SK-N-SH (cell line): Measurements from ENCODE around the gene MGRN1. TPM values are rescaled to one million over a fixed set of nuclear protein-coding genes. Genes with fewer than 3 reads are reported as not detected.

Experiments used
- CTCF ChIA-PET: fragments of 300-600, 350-600 bp; formaldehyde crosslinking; extraction: SDS; loops from one replicate; lab custom pipeline; 2021; lab: Yijun Ruan, JAX
- POLR2A ChIA-PET: fragments of 350-600 bp; sonication (Branson Sonifier 250); formaldehyde crosslinking; extraction: SDS; loops from one replicate; lab custom pipeline; 2020; ENCODE audit warnings: antibody characterized with exemption, inconsistent platforms; lab: Yijun Ruan, JAX
- DNase-seq: peaks from one replicate; pipeline ENCODE4 v3.0.0; 2012
- H2AFZ ChIP-seq: fragments of 200-600 bp; sonication (generic); 2 replicates; pipeline ENCODE4 v1.8.1; 2016; ENCODE audit warnings: antibody characterized with exemption, mild to moderate bottlenecking, low read depth
- H3F3A ChIP-seq: fragments of 200-600 bp; sonication (generic); replicated peaks from 2 replicates; pipeline ENCODE3; 2016; ENCODE audit warnings: antibody characterized with exemption, mild to moderate bottlenecking; ENCODE audit not compliant: insufficient read depth
- H3K27ac ChIP-seq, 2 experiments: fragments of 200-500 bp in 1 of 2; fragments of 200-600 bp in 1 of 2; sonication (Bioruptor generic) in 1 of 2; sonication (generic), shearing (Covaris generic) in 1 of 2; 2 replicates each; pipeline versions ENCODE4 v1.5.1 to v1.6.1; 2014 to 2016; ENCODE audit warnings: low read depth in 2 of 2, inconsistent platforms in 1 of 2, low read length in 1 of 2, mild to moderate bottlenecking in 1 of 2, mixed read lengths in 1 of 2
- H3K27me3 ChIP-seq: fragments of 200-600 bp; sonication (generic), shearing (Covaris generic); 2 replicates; pipeline ENCODE4 v1.6.1; 2016; ENCODE audit warnings: mixed run types; ENCODE audit not compliant: insufficient read depth
- H3K36me3 ChIP-seq, 2 experiments: fragments of 200-500 bp in 1 of 2; fragments of 200-600 bp in 1 of 2; sonication (Bioruptor generic) in 1 of 2; sonication (generic) in 1 of 2; replicated peaks in 1 of 2; 2 replicates each; pipeline versions ENCODE3 to v1.5.1; 2014 to 2016; ENCODE audit warnings: low read length in 1 of 2, mild to moderate bottlenecking in 1 of 2; ENCODE audit not compliant: insufficient read depth in 2 of 2, control insufficient read depth in 1 of 2
- H3K4me1 ChIP-seq, 2 experiments: fragments of 200-500 bp in 1 of 2; fragments of 200-600 bp in 1 of 2; sonication (Bioruptor generic) in 1 of 2; sonication (generic), shearing (Covaris generic) in 1 of 2; 2 replicates each; pipeline versions ENCODE4 v1.5.1 to v1.6.1; 2014 to 2016; ENCODE audit warnings: low read depth in 1 of 2, low read length in 1 of 2, mixed run types in 1 of 2; ENCODE audit not compliant: insufficient read depth in 2 of 2, control insufficient read depth in 1 of 2
- H3K4me2 ChIP-seq: fragments of 200-600 bp; sonication (generic), shearing (Covaris generic); 2 replicates; pipeline ENCODE4 v1.6.1; 2017; ENCODE audit warnings: mixed run types
- H3K4me3 ChIP-seq, 2 experiments: fragments of 200-500 bp in 1 of 2; fragments of 200-600 bp in 1 of 2; sonication (Bioruptor generic) in 1 of 2; sonication (generic), shearing (Covaris generic) in 1 of 2; 2 replicates each; pipeline versions ENCODE4 v1.5.1 to v1.8.1; 2014 to 2016; ENCODE audit warnings: low read depth in 2 of 2, inconsistent platforms in 1 of 2, low read length in 1 of 2, mild to moderate bottlenecking in 1 of 2, mixed read lengths in 1 of 2, moderate library complexity in 1 of 2
- H3K79me2 ChIP-seq: fragments of 200-600 bp; sonication (generic); 2 replicates; pipeline ENCODE4 v1.8.1; 2017; ENCODE audit warnings: mild to moderate bottlenecking; ENCODE audit not compliant: insufficient read depth
- H3K9ac ChIP-seq: fragments of 200-600 bp; sonication (generic); 2 replicates; pipeline ENCODE4 v1.6.1; 2017; ENCODE audit warnings: mixed run types
- H3K9me2 ChIP-seq: fragments of 200-600 bp; sonication (generic); 2 replicates; pipeline ENCODE4 v1.6.1; 2017; ENCODE audit warnings: mixed run types
- H3K9me3 ChIP-seq: fragments of 200-600 bp; sonication (generic); 2 replicates; pipeline ENCODE4 v1.6.1; 2017; ENCODE audit warnings: mixed run types, mild to moderate bottlenecking, moderate library complexity
- H4K20me1 ChIP-seq: fragments of 200-600 bp; sonication (generic); 2 replicates; pipeline ENCODE4 v1.6.1; 2017; ENCODE audit warnings: mild to moderate bottlenecking, mixed run types; ENCODE audit not compliant: insufficient read depth
- ELF1 ChIP-seq: IDR thresholded peaks from 2 replicates; pipeline ENCODE4 v1.4.0; 2012
- EZH2phosphoT487 ChIP-seq: fragments of 200-600 bp; sonication (generic); IDR thresholded peaks from 2 replicates; pipeline ENCODE4 v1.6.1; 2017; ENCODE audit warnings: low read depth, mixed run types, mild to moderate bottlenecking, antibody characterized with exemption, moderate library complexity, borderline replicate concordance
- FOXJ3 ChIP-seq: sonication (generic); formaldehyde crosslinking; IDR thresholded peaks from 2 replicates; pipeline ENCODE4 v1.5.1; 2020; ENCODE audit warnings: mild to moderate bottlenecking, missing genetic modification reagents
- GABPA ChIP-seq: IDR thresholded peaks from 2 replicates; pipeline ENCODE4 v1.4.0; 2012; ENCODE audit warnings: low read depth, mild to moderate bottlenecking
- GATA2 ChIP-seq: sonication (generic); formaldehyde crosslinking; IDR thresholded peaks from 2 replicates; pipeline ENCODE4 v1.5.0; 2020; ENCODE audit warnings: mild to moderate bottlenecking, missing genetic modification reagents
- MEF2A ChIP-seq: IDR thresholded peaks from 2 replicates; pipeline ENCODE4 v1.4.0; 2012; ENCODE audit warnings: low read depth, borderline replicate concordance
- TAF1 ChIP-seq: IDR thresholded peaks from 2 replicates; pipeline ENCODE4 v1.6.1; 2012; ENCODE audit warnings: low read depth, mild to moderate bottlenecking, low read length, moderate library complexity, borderline replicate concordance
- TCF12 ChIP-seq: IDR thresholded peaks from 2 replicates; pipeline ENCODE4 v1.4.0; 2012
- TEAD4 ChIP-seq: IDR thresholded peaks from 2 replicates; pipeline ENCODE4 v1.4.0; 2012; ENCODE audit warnings: mild to moderate bottlenecking, borderline replicate concordance; ENCODE audit not compliant: insufficient read depth
- WGBS: methylation state at CpG from one replicate; pipeline ENCODE4 v1.1.6; 2017; ENCODE audit warnings: low lambda C conversion rate; 5-methylcytosine and 5-hydroxymethylcytosine counted together
- polyA plus RNA-seq, 3 experiments: library from polyadenylated mRNA; depleted of rRNA; stranded (reverse); fragments of >200 nt; gene quantifications; 2 replicates each; pipeline ENCODE4 v1.2.3, GENCODE V29; 2012
- TF ChIP-seq, protein P1 (sequence below): IDR thresholded peaks from 2 replicates; pipeline ENCODE4 v1.6.1; 2012; ENCODE audit warnings: mild to moderate bottlenecking, low read depth, low read length, moderate library complexity
- TF ChIP-seq, protein P2 (sequence below): IDR thresholded peaks from 2 replicates; pipeline ENCODE4 v1.4.0; 2012; ENCODE audit warnings: low read depth, borderline replicate concordance

Gene MGRN1
- polyA plus RNA-seq, 1 of the 3 experiments (the other 2 are of a cell fraction) = 13.3 TPM

GRCh38 chr16:4704491-4704890, 79.9 kb downstream of the MGRN1 start:
- ChIA-PET POLR2A (interaction anchor here (1.6 kb wide), 1 partner anchor 11 kb away, joined by 4 read pairs; the partner anchor contains the start of gene NUDT16L1), CTCF (no interaction called here)
- peak; percentile 3 for DNase-seq
- no peaks in the 10 kb centered on the region for H3K9me3 ChIP-seq
- no peaks in the 10 kb centered on the region for H3K9me2 ChIP-seq
- no peaks in the 10 kb centered on the region for H3K27me3 ChIP-seq
- no peak overlapping the region for H3K27ac ChIP-seq
- no peak overlapping the region for H3K4me3 ChIP-seq
- 91% methylated on average over 7 of the region's 8 CpGs for WGBS
- no peaks in the 10 kb centered on the region for H4K20me1 ChIP-seq
- no peaks in the 10 kb centered on the region for H3K4me1 ChIP-seq
- no peak overlapping the region for H3K4me2 ChIP-seq
- TF ChIP-seq EZH2phosphoT487 = no peak
- TF ChIP-seq MEF2A = no peak
- TF ChIP-seq, all 33 proteins: peak for 0
- peaks cover 23% of the 10 kb centered on the region for H3K79me2 ChIP-seq
- H3F3A ChIP-seq = peaks cover 4% of the 10 kb centered on the region
- no peak overlapping the region for H3K9ac ChIP-seq
- peaks cover 14 to 52% of the 10 kb centered on the region in 2 experiments for H3K36me3 ChIP-seq
- no peak overlapping the region for H2AFZ ChIP-seq

DNA sequence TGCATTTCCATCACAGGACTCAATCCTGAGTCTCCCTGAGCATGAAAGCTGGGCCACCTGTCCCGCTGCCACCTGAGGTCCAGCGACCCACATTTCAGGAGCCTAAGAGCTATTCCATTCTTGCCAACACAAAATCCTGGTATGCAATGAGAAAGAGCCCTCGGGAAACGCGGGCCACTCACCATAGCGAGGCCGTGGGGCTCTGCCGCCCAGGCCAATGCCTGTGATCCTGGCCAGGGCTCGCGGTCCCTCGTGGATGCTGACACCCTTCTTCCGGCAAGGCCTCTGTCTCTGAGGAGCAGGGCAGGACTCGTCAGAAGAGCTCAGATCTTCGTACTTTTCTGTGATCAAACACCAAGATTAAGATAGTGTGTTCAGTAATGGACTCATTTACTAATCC, 80.3 kb downstream of the MGRN1 start:
- H3K4me2 ChIP-seq = no peak overlapping the region
- no peak for DNase-seq
- H4K20me1 ChIP-seq = no peaks in the 10 kb centered on the region
- no peaks in the 10 kb centered on the region for H3K4me1 ChIP-seq
- H3K4me3 ChIP-seq = no peak overlapping the region
- H3K36me3 ChIP-seq = peaks cover 10 to 48% of the 10 kb centered on the region in 2 experiments
- H3K9ac ChIP-seq = no peak overlapping the region
- H3K79me2 ChIP-seq = peaks cover 23% of the 10 kb centered on the region
- TF ChIP-seq TCF12 (no peak), FOXJ3 (CRISPR knock-in tag) (no peak), TAF1 (no peak), ELF1 (no peak), GABPA (no peak), TEAD4 (no peak), GATA2 (no peak)
- TF ChIP-seq, protein P1, sequence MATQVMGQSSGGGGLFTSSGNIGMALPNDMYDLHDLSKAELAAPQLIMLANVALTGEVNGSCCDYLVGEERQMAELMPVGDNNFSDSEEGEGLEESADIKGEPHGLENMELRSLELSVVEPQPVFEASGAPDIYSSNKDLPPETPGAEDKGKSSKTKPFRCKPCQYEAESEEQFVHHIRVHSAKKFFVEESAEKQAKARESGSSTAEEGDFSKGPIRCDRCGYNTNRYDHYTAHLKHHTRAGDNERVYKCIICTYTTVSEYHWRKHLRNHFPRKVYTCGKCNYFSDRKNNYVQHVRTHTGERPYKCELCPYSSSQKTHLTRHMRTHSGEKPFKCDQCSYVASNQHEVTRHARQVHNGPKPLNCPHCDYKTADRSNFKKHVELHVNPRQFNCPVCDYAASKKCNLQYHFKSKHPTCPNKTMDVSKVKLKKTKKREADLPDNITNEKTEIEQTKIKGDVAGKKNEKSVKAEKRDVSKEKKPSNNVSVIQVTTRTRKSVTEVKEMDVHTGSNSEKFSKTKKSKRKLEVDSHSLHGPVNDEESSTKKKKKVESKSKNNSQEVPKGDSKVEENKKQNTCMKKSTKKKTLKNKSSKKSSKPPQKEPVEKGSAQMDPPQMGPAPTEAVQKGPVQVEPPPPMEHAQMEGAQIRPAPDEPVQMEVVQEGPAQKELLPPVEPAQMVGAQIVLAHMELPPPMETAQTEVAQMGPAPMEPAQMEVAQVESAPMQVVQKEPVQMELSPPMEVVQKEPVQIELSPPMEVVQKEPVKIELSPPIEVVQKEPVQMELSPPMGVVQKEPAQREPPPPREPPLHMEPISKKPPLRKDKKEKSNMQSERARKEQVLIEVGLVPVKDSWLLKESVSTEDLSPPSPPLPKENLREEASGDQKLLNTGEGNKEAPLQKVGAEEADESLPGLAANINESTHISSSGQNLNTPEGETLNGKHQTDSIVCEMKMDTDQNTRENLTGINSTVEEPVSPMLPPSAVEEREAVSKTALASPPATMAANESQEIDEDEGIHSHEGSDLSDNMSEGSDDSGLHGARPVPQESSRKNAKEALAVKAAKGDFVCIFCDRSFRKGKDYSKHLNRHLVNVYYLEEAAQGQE = no peak
- TF ChIP-seq, protein P2, sequence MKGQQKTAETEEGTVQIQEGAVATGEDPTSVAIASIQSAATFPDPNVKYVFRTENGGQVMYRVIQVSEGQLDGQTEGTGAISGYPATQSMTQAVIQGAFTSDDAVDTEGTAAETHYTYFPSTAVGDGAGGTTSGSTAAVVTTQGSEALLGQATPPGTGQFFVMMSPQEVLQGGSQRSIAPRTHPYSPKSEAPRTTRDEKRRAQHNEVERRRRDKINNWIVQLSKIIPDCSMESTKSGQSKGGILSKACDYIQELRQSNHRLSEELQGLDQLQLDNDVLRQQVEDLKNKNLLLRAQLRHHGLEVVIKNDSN = no peak
- 99% methylated on average over 9 of the region's 14 CpGs for WGBS
- peaks cover 8% of the 10 kb centered on the region for H3F3A ChIP-seq
- no peaks in the 10 kb centered on the region for H3K9me2 ChIP-seq
- no peaks in the 10 kb centered on the region for H3K9me3 ChIP-seq
- no peaks in the 10 kb centered on the region for H3K27me3 ChIP-seq
- ChIA-PET POLR2A (interaction anchor here (1.6 kb wide), 1 partner anchor 11 kb away, joined by 4 read pairs; the partner anchor contains the start of gene NUDT16L1), CTCF (no interaction called here)
- no peak overlapping the region for H2AFZ ChIP-seq
- H3K27ac ChIP-seq = no peak overlapping the region
